ENCODE results near the gene AKR1B1. TPM values are rescaled to one million over a fixed set of nuclear protein-coding genes. Genes with fewer than 3 reads are reported as not detected.

The AKR1B1 gene
- total and polyA plus RNA-seq, 2 of the 13 experiments (the other 11 are each of a cell fraction or from before 2014, with no cell fraction given), result 89.9 to 133 TPM

- TF ChIP-seq JARID2 (CRISPR knock-in tag; IDR thresholded peaks at IDR 0.05; ENCODE audit: insufficient replicate concordance) (peak; percentile 54), ZNF510 (CRISPR knock-in tag; IDR thresholded peaks at IDR 0.05; ENCODE audit: low read depth) (no peak), SIN3A (IDR thresholded peaks at IDR 0.05; ENCODE audit: borderline replicate concordance, low read depth, low read length) (peak; percentile 33; the same call in 1 of the 2 replicates), ZBTB42 (CRISPR knock-in tag; IDR thresholded peaks at IDR 0.05) (peak; percentile 87; the same call in 1 of the 2 replicates), ZMYM3 (CRISPR knock-in tag; IDR thresholded peaks at IDR 0.05) (peak; percentile 58), EED (CRISPR knock-in tag; IDR thresholded peaks at IDR 0.05) (peak; percentile 83; the same call in 1 of the 2 replicates), HDAC2 (CRISPR knock-in tag; IDR thresholded peaks at IDR 0.05) (peak; percentile 58; the same call in 1 of the 2 replicates), TEAD3 (CRISPR knock-in tag; optimal IDR thresholded peaks at IDR 0.05; ENCODE audit: borderline replicate concordance) (peak; percentile 69), ZFX (CRISPR knock-in tag; IDR thresholded peaks at IDR 0.05; ENCODE audit: low read depth) (peak; percentile 96), SPEN (CRISPR knock-in tag; IDR thresholded peaks at IDR 0.05; ENCODE audit: low read depth) (peak; percentile 54; the same call in 1 of the 2 replicates), FOXJ3 (CRISPR knock-in tag; IDR thresholded peaks at IDR 0.05; ENCODE audit: borderline replicate concordance) (peak; percentile 70; the same call in 1 of the 2 replicates), BORCS8-MEF2B (CRISPR knock-in tag; IDR thresholded peaks at IDR 0.05) (0 out of 2 replicates have a peak, but pooled peaks have one; percentile 49), MYC (CRISPR knock-in tag; IDR thresholded peaks at IDR 0.05; ENCODE audit: borderline replicate concordance) (peak; percentile 65; the same call in 1 of the 2 replicates), MYNN (CRISPR knock-in tag; IDR thresholded peaks at IDR 0.05; ENCODE audit: low read depth) (no peak), NFYC (CRISPR knock-in tag; IDR thresholded peaks at IDR 0.05) (peak; percentile 93), KDM5A (IDR thresholded peaks at IDR 0.05; ENCODE audit: borderline replicate concordance, low read length) (peak; percentile 69; the same call in 1 of the 2 replicates), PRDM10 (CRISPR knock-in tag; IDR thresholded peaks at IDR 0.05; ENCODE audit: low read depth) (no peak), ZNF333 (CRISPR knock-in tag; IDR thresholded peaks at IDR 0.05; ENCODE audit: borderline replicate concordance) (peak; percentile 77; the same call in 1 of the 2 replicates), ZUFSP (CRISPR knock-in tag; IDR thresholded peaks at IDR 0.05; ENCODE audit: borderline replicate concordance) (no peak)
- TF ChIP-seq, protein P1, sequence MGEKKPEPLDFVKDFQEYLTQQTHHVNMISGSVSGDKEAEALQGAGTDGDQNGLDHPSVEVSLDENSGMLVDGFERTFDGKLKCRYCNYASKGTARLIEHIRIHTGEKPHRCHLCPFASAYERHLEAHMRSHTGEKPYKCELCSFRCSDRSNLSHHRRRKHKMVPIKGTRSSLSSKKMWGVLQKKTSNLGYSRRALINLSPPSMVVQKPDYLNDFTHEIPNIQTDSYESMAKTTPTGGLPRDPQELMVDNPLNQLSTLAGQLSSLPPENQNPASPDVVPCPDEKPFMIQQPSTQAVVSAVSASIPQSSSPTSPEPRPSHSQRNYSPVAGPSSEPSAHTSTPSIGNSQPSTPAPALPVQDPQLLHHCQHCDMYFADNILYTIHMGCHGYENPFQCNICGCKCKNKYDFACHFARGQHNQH (CRISPR knock-in tag; IDR thresholded peaks at IDR 0.05), result peak; percentile 68; the same call in 1 of the 2 replicates
- TF ChIP-seq, protein P2, sequence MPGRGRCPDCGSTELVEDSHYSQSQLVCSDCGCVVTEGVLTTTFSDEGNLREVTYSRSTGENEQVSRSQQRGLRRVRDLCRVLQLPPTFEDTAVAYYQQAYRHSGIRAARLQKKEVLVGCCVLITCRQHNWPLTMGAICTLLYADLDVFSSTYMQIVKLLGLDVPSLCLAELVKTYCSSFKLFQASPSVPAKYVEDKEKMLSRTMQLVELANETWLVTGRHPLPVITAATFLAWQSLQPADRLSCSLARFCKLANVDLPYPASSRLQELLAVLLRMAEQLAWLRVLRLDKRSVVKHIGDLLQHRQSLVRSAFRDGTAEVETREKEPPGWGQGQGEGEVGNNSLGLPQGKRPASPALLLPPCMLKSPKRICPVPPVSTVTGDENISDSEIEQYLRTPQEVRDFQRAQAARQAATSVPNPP (CRISPR knock-in tag; IDR thresholded peaks at IDR 0.05), result no peak
Observed at GRCh38 chr7:134458806-134459698, at the start of gene AKR1B1 (continued).

Measured in HepG2 (cell line).